SK-N-SH treated with all-trans-retinoic acid at 6 μM for 48 hours (cell line): ENCODE measurements around the gene FLT1.

Source experiments
- CSDC2 ChIP-seq: fragments of 250-450 bp; sonication (Bioruptor Pico); IDR thresholded peaks from 2 replicates; pipeline ENCODE4 v1.5.0; 2020; ENCODE audit warnings: mild to moderate bottlenecking, moderate library complexity
- GLIS3 ChIP-seq: fragments of 250-450 bp; sonication (Bioruptor Pico); IDR thresholded peaks from 2 replicates; pipeline ENCODE4 v1.5.0; 2020; ENCODE audit warnings: mild to moderate bottlenecking, moderate library complexity
- ISL1 ChIP-seq: fragments of 250-450 bp; sonication (Bioruptor Pico); IDR thresholded peaks from 2 replicates; pipeline ENCODE4 v2.1.2; 2022; ENCODE audit warnings: mild to moderate bottlenecking, moderate library complexity
- OSR1 ChIP-seq: fragments of 250-450 bp; sonication (Bioruptor Pico); IDR thresholded peaks from 2 replicates; pipeline ENCODE4 v1.8.0; 2022; ENCODE audit warnings: moderate library complexity, mild to moderate bottlenecking, inconsistent platforms
- PATZ1 ChIP-seq: fragments of 250-450 bp; sonication (Bioruptor Pico); IDR thresholded peaks from 2 replicates; pipeline ENCODE4 v1.8.0; 2020; ENCODE audit warnings: mild to moderate bottlenecking, moderate library complexity, borderline replicate concordance
- POU6F1 ChIP-seq: fragments of 250-450 bp; sonication (Bioruptor Pico); IDR thresholded peaks from 2 replicates; pipeline ENCODE4 v1.8.0; 2021; ENCODE audit warnings: low read depth, mild to moderate bottlenecking, moderate library complexity, borderline replicate concordance
- PPARA ChIP-seq: fragments of 250-450 bp; sonication (Bioruptor Pico); IDR thresholded peaks from 2 replicates; pipeline ENCODE4 v1.5.0; 2020; ENCODE audit warnings: mild to moderate bottlenecking, borderline replicate concordance
- SNAI2 ChIP-seq: fragments of 250-450 bp; sonication (Bioruptor Pico); IDR thresholded peaks from 2 replicates; pipeline ENCODE4 v1.5.0; 2020; ENCODE audit warnings: mild to moderate bottlenecking, moderate library complexity
- TSHZ2 ChIP-seq: fragments of 250-450 bp; sonication (Bioruptor Pico); IDR thresholded peaks from 2 replicates; pipeline ENCODE4 v1.5.0; 2020; ENCODE audit warnings: mild to moderate bottlenecking, moderate library complexity
- ZC3H10 ChIP-seq: fragments of 250-450 bp; sonication (Bioruptor Pico); IDR thresholded peaks from 2 replicates; pipeline ENCODE4 v1.5.1; 2021; ENCODE audit warnings: mild to moderate bottlenecking, moderate library complexity
- ZFP3 ChIP-seq: fragments of 250-450 bp; sonication (Bioruptor Pico); IDR thresholded peaks from 2 replicates; pipeline ENCODE4 v1.5.0; 2020; ENCODE audit warnings: mild to moderate bottlenecking, moderate library complexity

GRCh38 chr13:28250542-28250941 is 244.4 kb downstream of the FLT1 start:
- TF ChIP-seq SNAI2 (CRISPR knock-in tag) (no peak), PATZ1 (CRISPR knock-in tag) (no peak), PPARA (no peak), ZC3H10 (no peak), GLIS3 (CRISPR knock-in tag) (no peak), TSHZ2 (no peak), POU6F1 (CRISPR knock-in tag) (no peak), ZFP3 (CRISPR knock-in tag) (no peak), OSR1 (CRISPR knock-in tag) (no peak), ISL1 (CRISPR knock-in tag) (no peak), CSDC2 (no peak)
